Spleen (tissue), 7 donors: Measurements from ENCODE around the gene ANKRD28.

Experiments used
- POLR2AphosphoS5 ChIP-seq, 3 donors: sonication (generic); formaldehyde crosslinking; IDR thresholded peaks; one replicate each; pipeline ENCODE4 v1.5.1; 2017; ENCODE audit warnings: antibody characterized with exemption in 3 of 3
- TF ChIP-seq, protein P1 (sequence below), 11 experiments: fragments of 200-600 bp in 7 of 11; fragments of 450-650 bp in 4 of 11; sonication (generic) in 4 of 11; IDR thresholded peaks in 8 of 11; conservative IDR thresholded peaks in 3 of 11; 1 replicate in 7 of 11; 2 replicates in 4 of 11; pipeline versions ENCODE4 v1.4.0 to v1.8.0; 2016 to 2021; ENCODE audit warnings: antibody characterized with exemption in 11 of 11, inconsistent platforms in 4 of 11, mild to moderate bottlenecking in 1 of 11
- donor health status: DM: no; HTN: no; CAD: no; lungs with moderate emphysema.
- donor health status: DM: no; HTN: no; CAD: no.
- donor health status: DM: no; HTN: no; CAD: no.

GRCh38 chr3:15753056-15753710 is 44.6 kb downstream of the ANKRD28 start:
- TF ChIP-seq, protein P1, sequence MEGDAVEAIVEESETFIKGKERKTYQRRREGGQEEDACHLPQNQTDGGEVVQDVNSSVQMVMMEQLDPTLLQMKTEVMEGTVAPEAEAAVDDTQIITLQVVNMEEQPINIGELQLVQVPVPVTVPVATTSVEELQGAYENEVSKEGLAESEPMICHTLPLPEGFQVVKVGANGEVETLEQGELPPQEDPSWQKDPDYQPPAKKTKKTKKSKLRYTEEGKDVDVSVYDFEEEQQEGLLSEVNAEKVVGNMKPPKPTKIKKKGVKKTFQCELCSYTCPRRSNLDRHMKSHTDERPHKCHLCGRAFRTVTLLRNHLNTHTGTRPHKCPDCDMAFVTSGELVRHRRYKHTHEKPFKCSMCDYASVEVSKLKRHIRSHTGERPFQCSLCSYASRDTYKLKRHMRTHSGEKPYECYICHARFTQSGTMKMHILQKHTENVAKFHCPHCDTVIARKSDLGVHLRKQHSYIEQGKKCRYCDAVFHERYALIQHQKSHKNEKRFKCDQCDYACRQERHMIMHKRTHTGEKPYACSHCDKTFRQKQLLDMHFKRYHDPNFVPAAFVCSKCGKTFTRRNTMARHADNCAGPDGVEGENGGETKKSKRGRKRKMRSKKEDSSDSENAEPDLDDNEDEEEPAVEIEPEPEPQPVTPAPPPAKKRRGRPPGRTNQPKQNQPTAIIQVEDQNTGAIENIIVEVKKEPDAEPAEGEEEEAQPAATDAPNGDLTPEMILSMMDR (IDR thresholded peaks at IDR 0.05 in 8 of 11, conservative IDR thresholded peaks at IDR 0.05 in 3 of 11): no peak
- no peak for TF ChIP-seq POLR2AphosphoS5 (IDR thresholded peaks at IDR 0.05)
